Endodermal cell (in vitro differentiated cells): Measurements from ENCODE around the gene COG7. TPM values are rescaled to one million over a fixed set of nuclear protein-coding genes. Genes with fewer than 3 reads are reported as not detected.

ENCODE experiments used
- DNase-seq: peaks from one replicate; pipeline ENCODE4 v3.0.0-alpha.2; 2017
- H3K27ac ChIP-seq: 2 replicates; pipeline ENCODE4 v1.5.1; 2013; ENCODE audit warnings: mild to moderate bottlenecking, low read depth, low read length, moderate library complexity
- H3K27me3 ChIP-seq: 2 replicates; pipeline ENCODE4 v1.6.1; 2013; ENCODE audit warnings: mild to moderate bottlenecking, low read length, moderate library complexity; ENCODE audit not compliant: insufficient read depth, control insufficient read depth, poor library complexity, severe bottlenecking
- H3K36me3 ChIP-seq: 2 replicates; pipeline ENCODE4 v1.7.0; 2013; ENCODE audit warnings: mild to moderate bottlenecking, low read length, moderate library complexity; ENCODE audit not compliant: control insufficient read depth, insufficient read depth
- H3K4me1 ChIP-seq: one replicate; pipeline ENCODE4 v1.7.0; 2013; ENCODE audit warnings: low read length; ENCODE audit not compliant: control insufficient read depth, insufficient read depth
- H3K4me3 ChIP-seq: 2 replicates; pipeline ENCODE4 v1.5.1; 2013; ENCODE audit warnings: mild to moderate bottlenecking, low read length, moderate library complexity
- H3K9ac ChIP-seq: 2 replicates; pipeline ENCODE4 v1.6.1; 2013; ENCODE audit warnings: mild to moderate bottlenecking, low read length, moderate library complexity; ENCODE audit not compliant: poor library complexity, severe bottlenecking; ENCODE audit errors: extremely low read depth
- H3K9me3 ChIP-seq: 2 replicates; pipeline ENCODE4 v1.6.1; 2013; ENCODE audit warnings: mild to moderate bottlenecking, low read length, moderate library complexity; ENCODE audit not compliant: control insufficient read depth
- H3K27ac Mint-ChIP-seq: 2 replicates; pipeline ENCODE4 v1.8.0; 2020; ENCODE audit warnings: mixed read lengths
- H3K27me3 Mint-ChIP-seq: 2 replicates; pipeline ENCODE4 v1.8.0; 2021; ENCODE audit warnings: mild to moderate bottlenecking, mixed read lengths; ENCODE audit not compliant: insufficient read depth
- H3K36me3 Mint-ChIP-seq: 2 replicates; pipeline ENCODE4 v1.8.0; 2020; ENCODE audit warnings: low read depth, mixed read lengths
- H3K4me1 Mint-ChIP-seq: 2 replicates; pipeline ENCODE4 v1.8.0; 2020; ENCODE audit warnings: mixed read lengths
- H3K4me3 Mint-ChIP-seq: 2 replicates; pipeline ENCODE4 v1.8.0; 2020; ENCODE audit warnings: mild to moderate bottlenecking, moderate library complexity, mixed read lengths
- H3K9me3 Mint-ChIP-seq: 2 replicates; pipeline ENCODE4 v1.8.0; 2020; ENCODE audit warnings: mild to moderate bottlenecking, mixed read lengths
- WGBS, 2 experiments: methylation state at CpG; one replicate each; pipeline versions ENCODE4 v1.1.5 to v1.1.7; 2013; ENCODE audit warnings: missing lambda C conversion rate in 2 of 2, mixed read lengths in 1 of 2; ENCODE audit not compliant: insufficient coverage in 1 of 2, insufficient read length in 1 of 2; 5-methylcytosine and 5-hydroxymethylcytosine counted together
- total RNA-seq, 2 donors: library from RNA; stranded (reverse); fragmentation: NEBNext Ultra II Directional in 1 of 2; extraction: Animal tissue kit (Norgen Biotek cat#: 25700) in 1 of 2; gene quantifications; 2 replicates in 1 of 2; 3 replicates in 1 of 2; pipeline ENCODE4 v1.2.1, GENCODE V29; 2021
- TF ChIP-seq, protein P1 (sequence below): fragments of 200-600 bp; sonication (generic); conservative IDR thresholded peaks from 2 replicates; pipeline ENCODE4 v1.5.0; 2021; ENCODE audit warnings: antibody characterized with exemption, mild to moderate bottlenecking

The COG7 gene
- total RNA-seq, 2 donors from 2014 or later, result 19.9 to 31.3 TPM

- 87 to 94% methylated on average over 3 to 5 of the region's 5 CpGs for WGBS, 2 experiments
- Mint-ChIP-seq H3K36me3 (no peaks in the 10 kb centered on the region), H3K27ac (no peak overlapping the region), H3K9me3 (no peaks in the 10 kb centered on the region), H3K27me3 (peaks cover 8% of the 10 kb centered on the region), H3K4me3 (no peak overlapping the region), H3K4me1 (peaks cover 6% of the 10 kb centered on the region)
- H3K27me3 ChIP-seq, result no peaks in the 10 kb centered on the region
- no peak overlapping the region for H3K27ac ChIP-seq
- TF ChIP-seq, protein P1, sequence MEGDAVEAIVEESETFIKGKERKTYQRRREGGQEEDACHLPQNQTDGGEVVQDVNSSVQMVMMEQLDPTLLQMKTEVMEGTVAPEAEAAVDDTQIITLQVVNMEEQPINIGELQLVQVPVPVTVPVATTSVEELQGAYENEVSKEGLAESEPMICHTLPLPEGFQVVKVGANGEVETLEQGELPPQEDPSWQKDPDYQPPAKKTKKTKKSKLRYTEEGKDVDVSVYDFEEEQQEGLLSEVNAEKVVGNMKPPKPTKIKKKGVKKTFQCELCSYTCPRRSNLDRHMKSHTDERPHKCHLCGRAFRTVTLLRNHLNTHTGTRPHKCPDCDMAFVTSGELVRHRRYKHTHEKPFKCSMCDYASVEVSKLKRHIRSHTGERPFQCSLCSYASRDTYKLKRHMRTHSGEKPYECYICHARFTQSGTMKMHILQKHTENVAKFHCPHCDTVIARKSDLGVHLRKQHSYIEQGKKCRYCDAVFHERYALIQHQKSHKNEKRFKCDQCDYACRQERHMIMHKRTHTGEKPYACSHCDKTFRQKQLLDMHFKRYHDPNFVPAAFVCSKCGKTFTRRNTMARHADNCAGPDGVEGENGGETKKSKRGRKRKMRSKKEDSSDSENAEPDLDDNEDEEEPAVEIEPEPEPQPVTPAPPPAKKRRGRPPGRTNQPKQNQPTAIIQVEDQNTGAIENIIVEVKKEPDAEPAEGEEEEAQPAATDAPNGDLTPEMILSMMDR, result no peak
- H3K4me3 ChIP-seq, result no peak overlapping the region
- H3K9me3 ChIP-seq, result no peaks in the 10 kb centered on the region
- H3K4me1 ChIP-seq, result no peaks in the 10 kb centered on the region
- H3K36me3 ChIP-seq, result no peaks in the 10 kb centered on the region
- H3K9ac ChIP-seq, result no peak overlapping the region
- no peak for DNase-seq
Measured at GRCh38 chr16:23345237-23345636, 107.8 kb downstream of the COG7 start.

- Histone ChIP-seq H3K9ac (no peak overlapping the region), H3K36me3 (no peaks in the 10 kb centered on the region), H3K4me3 (no peak overlapping the region), H3K9me3 (no peaks in the 10 kb centered on the region), H3K27me3 (no peaks in the 10 kb centered on the region), H3K4me1 (no peaks in the 10 kb centered on the region), H3K27ac (no peak overlapping the region)
- Mint-ChIP-seq H3K4me3 (no peak overlapping the region), H3K36me3 (no peaks in the 10 kb centered on the region), H3K27me3 (peaks cover 8% of the 10 kb centered on the region), H3K27ac (no peak overlapping the region), H3K9me3 (no peaks in the 10 kb centered on the region), H3K4me1 (peaks cover 6% of the 10 kb centered on the region)
- peak; percentile 62 for DNase-seq
- TF ChIP-seq, protein P1, result no peak
- WGBS, 2 experiments, result 53 to 54% methylated on average over 2 to 5 of the region's 5 CpGs
Measured at GRCh38 chr16:23343643-23344612, 109.1 kb downstream of the COG7 start.

DNA sequence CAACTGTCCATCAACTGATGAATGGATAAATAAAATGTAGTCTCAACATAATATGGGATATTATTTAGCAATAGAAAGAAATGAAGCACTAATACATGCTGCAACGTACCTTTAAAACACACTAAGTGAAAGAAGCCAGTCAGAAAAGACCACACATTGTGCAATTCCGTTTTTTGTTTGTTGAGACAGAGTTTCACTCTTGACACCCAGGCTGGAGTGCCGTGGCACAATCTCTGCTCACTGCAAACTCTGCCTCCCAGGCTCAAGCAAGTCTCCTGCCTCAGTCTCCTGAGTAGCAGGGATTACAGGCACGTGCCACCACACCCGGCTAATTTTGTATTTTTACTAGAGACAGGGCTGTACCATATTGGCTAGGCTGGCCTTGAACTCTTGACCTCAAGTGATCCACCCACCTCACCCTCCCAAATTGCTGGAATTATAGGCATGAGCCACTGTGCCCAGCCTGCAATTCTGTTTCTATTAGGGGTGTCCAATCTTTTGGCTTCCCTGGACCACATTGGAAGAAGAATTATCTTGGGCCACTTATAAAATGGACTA lies 110.8 kb downstream of the COG7 start:
- H3K4me3 Mint-ChIP-seq, result no peak overlapping the region
- no peak for DNase-seq
- Histone ChIP-seq H3K27ac (no peak overlapping the region), H3K4me1 (no peaks in the 10 kb centered on the region), H3K9me3 (no peaks in the 10 kb centered on the region), H3K27me3 (no peaks in the 10 kb centered on the region), H3K4me3 (no peak overlapping the region), H3K36me3 (no peaks in the 10 kb centered on the region), H3K9ac (no peak overlapping the region)
- H3K9me3 Mint-ChIP-seq, result no peaks in the 10 kb centered on the region
- H3K36me3 Mint-ChIP-seq, result no peaks in the 10 kb centered on the region
- peaks cover 5% of the 10 kb centered on the region for H3K27me3 Mint-ChIP-seq
- H3K27ac Mint-ChIP-seq, result no peak overlapping the region
- peaks cover 6% of the 10 kb centered on the region for H3K4me1 Mint-ChIP-seq
- TF ChIP-seq, protein P1, result no peak
- 89 to 90% methylated on average over 5 of the region's 5 CpGs for WGBS, 2 experiments
